Kasumi-1 (cell line): ENCODE data around the gene CFAP100.

Experiments
- DNase-seq, 2 experiments: peaks; one replicate each; lab custom pipeline; 2025; lab: John Stamatoyannopoulos, UW

The CFAP100 gene

DNA sequence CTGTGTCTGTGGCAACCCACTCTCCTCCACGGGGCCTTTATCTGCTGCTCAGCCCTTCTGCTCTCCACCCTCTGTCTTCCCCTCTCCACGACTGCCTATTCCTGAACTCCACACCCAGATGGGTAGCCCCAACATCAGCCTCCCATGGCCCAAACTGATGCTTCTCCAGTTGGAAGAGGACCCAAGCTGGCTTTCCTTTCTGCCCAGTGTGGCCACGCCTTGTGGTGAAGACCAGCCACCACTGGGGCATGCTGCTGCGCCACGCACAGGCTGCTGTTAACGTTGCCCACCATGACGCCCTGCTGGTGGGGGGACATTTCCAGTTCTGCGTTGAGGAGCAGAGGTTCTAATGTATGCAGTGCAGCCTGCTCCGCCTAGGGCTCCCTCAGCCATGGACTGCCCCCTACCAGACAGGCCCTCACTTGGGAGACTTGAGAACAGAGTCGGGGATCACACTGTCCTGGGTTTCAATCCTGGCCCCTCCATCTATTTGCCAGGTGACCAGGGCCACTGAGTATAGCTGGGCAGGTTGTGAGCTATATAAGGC lies 26.9 kb downstream of the CFAP100 start:
- no peak for DNase-seq

DNA sequence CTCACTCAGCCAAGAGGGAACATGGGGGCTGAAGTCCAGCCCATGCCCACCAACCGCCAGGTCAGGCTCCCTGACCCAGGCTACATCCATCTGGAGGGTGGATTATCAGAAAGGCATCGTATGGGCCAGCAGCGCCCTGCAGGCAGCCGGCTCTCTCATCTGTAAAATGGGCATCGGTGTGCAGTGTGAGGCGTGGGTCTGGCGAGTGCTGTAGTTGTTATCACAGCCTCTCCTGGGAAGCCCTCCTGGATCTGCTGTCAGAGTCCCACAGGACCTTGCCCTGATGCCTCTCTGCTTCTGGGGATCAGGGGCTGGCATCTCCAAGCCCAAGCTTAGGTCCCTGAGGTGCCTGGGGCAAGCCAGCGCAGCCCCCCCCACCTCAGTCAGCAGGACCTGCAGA lies 27.4 kb downstream of the CFAP100 start:
- DNase-seq = no peak

- no peak for DNase-seq
These were observed 27.9 kb downstream of the CFAP100 start for GRCh38 chr3:126422571-126423091.

GRCh38 chr3:126423191-126424038 lies 28.7 kb downstream of the CFAP100 start:
- DNase-seq = no peak

GRCh38 chr3:126424039-126424717 lies 29.5 kb downstream of the CFAP100 start:
- no peak for DNase-seq

DNA sequence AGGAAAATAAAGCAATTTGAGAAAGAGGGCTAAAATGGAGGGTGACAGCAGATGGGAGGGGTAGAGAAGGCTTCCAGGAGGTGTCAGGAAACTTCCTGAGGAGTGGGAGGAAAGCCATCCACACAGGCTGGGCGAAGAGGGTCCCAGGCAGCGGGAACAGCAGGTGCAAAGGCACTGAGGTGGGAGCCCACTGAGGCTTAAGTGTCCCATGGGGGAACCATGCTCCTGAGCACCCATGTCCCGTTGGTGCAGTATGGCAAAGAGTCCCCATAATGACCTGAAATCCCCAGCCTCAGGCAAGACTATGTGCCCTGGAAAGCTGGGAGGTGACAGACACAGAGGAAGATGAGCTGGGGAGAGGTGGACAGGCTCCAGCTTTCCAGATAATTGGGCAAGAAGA lies 30.0 kb downstream of the CFAP100 start:
- DNase-seq = no peak

- no peak for DNase-seq
These were observed 36.4 kb downstream of the CFAP100 start for GRCh38 chr3:126431103-126431534.

- DNase-seq = no peak
These were observed 37.8 kb downstream of the CFAP100 start for GRCh38 chr3:126432361-126433104.

DNA sequence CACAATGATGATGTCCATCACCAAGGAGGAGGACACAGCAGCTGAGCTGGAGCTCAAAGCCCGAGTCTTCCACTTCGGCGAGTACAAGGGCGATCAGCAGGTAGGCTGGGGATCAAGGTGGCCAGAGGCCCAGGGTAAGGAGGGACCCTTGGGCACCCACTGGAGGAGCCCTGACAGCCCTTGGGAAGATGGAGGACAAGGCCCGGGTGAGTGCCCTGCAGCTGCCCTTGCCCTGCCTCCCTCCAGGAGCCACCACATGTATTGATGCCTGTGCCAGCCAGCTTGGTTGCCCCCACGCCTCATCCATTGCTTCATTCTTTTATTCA lies 38.4 kb downstream of the CFAP100 start:
- no peak for DNase-seq

- DNase-seq = no peak
These were observed 39.0 kb downstream of the CFAP100 start for GRCh38 chr3:126433496-126434263.

- no peak for DNase-seq
These were observed 39.5 kb downstream of the CFAP100 start for GRCh38 chr3:126434264-126434590.

DNA sequence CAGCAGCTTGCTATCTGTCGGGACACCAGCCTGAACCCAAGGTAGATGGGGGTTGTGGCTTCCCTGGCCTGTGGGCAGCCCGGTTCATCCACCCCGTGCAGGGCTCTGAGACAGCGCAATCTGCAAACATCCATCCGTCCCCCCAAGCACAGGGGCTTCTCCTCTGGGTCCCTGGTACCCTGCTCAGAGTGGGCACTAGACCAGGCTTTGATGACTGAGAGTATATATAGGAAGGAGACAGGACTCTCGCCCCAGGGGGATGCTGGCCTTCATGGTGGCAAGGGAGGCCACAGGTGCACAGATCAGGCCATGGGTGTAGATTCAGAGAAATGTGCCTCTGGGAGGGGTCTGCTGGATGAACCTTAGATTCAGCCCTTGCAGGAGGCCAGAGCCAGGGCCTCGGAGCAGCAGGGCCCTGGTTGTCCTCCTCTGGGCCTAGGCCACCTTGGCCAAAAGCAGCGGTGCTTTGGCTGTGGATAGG lies 40.3 kb downstream of the CFAP100 start:
- no peak for DNase-seq

- no peak for DNase-seq
These were observed 41.0 kb downstream of the CFAP100 start for GRCh38 chr3:126435456-126436315.

- no peak for DNase-seq
These were observed 42.4 kb downstream of the CFAP100 start for GRCh38 chr3:126436826-126437717.

DNA sequence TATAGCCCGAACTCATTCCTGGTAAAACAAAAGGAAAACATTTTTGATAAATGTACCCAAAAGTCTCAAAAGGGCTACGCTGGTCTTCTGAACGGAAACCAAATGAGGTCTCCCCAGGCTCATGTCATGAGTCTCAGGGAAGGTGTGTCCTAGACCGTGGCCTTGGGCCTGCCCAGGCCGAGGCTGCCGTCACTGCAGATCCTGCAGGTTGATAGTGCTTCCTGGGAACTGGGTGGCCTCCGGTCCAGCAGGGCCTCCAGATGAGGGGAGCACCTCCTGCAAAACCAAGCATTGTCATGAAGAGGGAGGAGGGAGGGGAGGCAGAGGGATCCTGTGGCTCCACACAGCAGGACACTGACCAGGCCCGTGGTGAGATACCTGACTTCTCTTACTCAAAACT lies 43.5 kb downstream of the CFAP100 start:
- no peak for DNase-seq

GRCh38 chr3:126438746-126439145 lies 44.0 kb downstream of the CFAP100 start:
- no peak for DNase-seq

- DNase-seq = no peak
These were observed 44.7 kb downstream of the CFAP100 start for GRCh38 chr3:126439346-126439967.

DNA sequence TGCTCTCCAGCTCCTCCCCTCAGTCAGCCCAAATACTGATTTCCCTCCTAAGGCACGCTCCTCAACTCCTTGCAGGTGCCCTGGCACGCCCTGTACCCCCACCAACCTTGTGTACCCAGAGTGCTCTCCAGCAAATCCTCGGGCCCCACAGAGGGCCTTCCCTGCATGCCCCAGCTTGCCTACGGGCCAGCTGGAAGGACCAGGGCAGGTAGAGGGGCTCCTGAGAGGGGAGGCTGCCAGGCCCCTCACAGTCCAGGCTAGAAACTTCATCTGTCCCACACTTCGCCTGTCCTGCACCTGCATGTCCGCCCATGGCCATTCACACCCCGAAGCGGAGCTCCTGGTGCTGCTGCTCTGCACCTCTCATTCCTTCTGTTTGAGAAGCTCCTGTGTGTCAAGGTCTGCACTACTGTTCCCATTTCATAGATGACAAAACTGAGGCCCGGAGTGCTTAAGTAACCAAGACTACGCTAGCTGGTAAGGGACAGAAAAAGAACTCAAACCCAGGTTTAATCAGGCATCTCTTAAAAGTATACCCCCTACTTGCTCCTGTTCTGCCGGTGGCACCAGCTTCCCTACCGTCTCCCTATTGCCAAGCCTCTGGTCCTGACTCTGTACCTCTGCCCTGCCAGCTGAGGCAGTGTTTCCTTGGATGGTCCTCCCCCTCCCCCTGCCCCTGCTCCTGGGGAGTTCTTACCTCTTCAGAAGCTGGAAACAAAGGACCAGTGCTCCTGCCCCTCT lies 45.4 kb downstream of the CFAP100 start:
- DNase-seq = no peak

DNA sequence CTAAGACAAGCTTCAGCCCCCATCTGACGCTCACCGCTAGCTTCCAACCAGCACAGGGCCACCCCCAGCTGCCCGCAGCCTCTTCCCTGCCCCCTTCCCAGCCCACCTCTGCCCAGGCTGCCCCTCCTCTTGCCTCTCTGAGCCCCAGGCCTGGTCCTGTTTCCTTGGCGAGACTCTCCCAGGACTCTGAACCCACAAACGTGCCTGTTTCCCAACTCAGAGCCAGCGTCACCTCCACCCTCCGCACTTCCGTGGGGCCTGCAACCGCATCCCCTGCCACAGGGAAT lies 45.9 kb downstream of the CFAP100 start:
- no peak for DNase-seq
